HG03342 (cell line): ENCODE data around the gene COL2A1.

ENCODE experiments used
- ATAC-seq: cut with Tn5 transposase; IDR thresholded peaks from one replicate; pipeline ENCODE4 v1.9.1; 2021; ENCODE audit warnings: mild to moderate bottlenecking, moderate library complexity; ENCODE audit not compliant: unreplicated experiment

The COL2A1 gene

GRCh38 chr12:48031135-48031960 is 27.1 kb upstream of the COL2A1 start:
- ATAC-seq, result no peak

GRCh38 chr12:48030173-48030650 is 25.9 kb upstream of the COL2A1 start:
- ATAC-seq, result no peak

- no peak for ATAC-seq
Observed at GRCh38 chr12:48029491-48030172, 25.4 kb upstream of the COL2A1 start.

GRCh38 chr12:48028541-48029431 is 24.5 kb upstream of the COL2A1 start:
- ATAC-seq, result no peak

- no peak for ATAC-seq
Observed at GRCh38 chr12:48027183-48028002, 23.1 kb upstream of the COL2A1 start.

- ATAC-seq, result no peak
Observed at GRCh38 chr12:48026060-48026827, 22.0 kb upstream of the COL2A1 start.

- no peak for ATAC-seq
Observed at GRCh38 chr12:48025281-48025680, 21.0 kb upstream of the COL2A1 start.

GRCh38 chr12:48024735-48025134 is 20.5 kb upstream of the COL2A1 start:
- ATAC-seq, result no peak

GRCh38 chr12:48023386-48023785 is 19.1 kb upstream of the COL2A1 start:
- ATAC-seq, result no peak

- ATAC-seq, result no peak
Observed at GRCh38 chr12:48022676-48023385, 18.6 kb upstream of the COL2A1 start.

- ATAC-seq, result no peak
Observed at GRCh38 chr12:48022180-48022521, 17.9 kb upstream of the COL2A1 start.

GRCh38 chr12:48021485-48022179 is 17.4 kb upstream of the COL2A1 start:
- no peak for ATAC-seq

GRCh38 chr12:48019639-48020265 is 15.5 kb upstream of the COL2A1 start:
- ATAC-seq, result no peak

- no peak for ATAC-seq
Observed at GRCh38 chr12:48018618-48018995, 14.3 kb upstream of the COL2A1 start.

- no peak for ATAC-seq
Observed at GRCh38 chr12:48017921-48018617, 13.8 kb upstream of the COL2A1 start.

GRCh38 chr12:48017496-48017895 is 13.2 kb upstream of the COL2A1 start:
- ATAC-seq, result no peak

GRCh38 chr12:48016373-48017020 is 12.2 kb upstream of the COL2A1 start:
- ATAC-seq, result no peak
